SHP77 treated with DMSO at 0.1 percent for 48 hours (cell line): ENCODE data around the gene KCNK10.

Experiments
- DNase-seq: peaks from one replicate; lab custom pipeline; 2025; lab: John Stamatoyannopoulos, UW

Gene KCNK10

DNA sequence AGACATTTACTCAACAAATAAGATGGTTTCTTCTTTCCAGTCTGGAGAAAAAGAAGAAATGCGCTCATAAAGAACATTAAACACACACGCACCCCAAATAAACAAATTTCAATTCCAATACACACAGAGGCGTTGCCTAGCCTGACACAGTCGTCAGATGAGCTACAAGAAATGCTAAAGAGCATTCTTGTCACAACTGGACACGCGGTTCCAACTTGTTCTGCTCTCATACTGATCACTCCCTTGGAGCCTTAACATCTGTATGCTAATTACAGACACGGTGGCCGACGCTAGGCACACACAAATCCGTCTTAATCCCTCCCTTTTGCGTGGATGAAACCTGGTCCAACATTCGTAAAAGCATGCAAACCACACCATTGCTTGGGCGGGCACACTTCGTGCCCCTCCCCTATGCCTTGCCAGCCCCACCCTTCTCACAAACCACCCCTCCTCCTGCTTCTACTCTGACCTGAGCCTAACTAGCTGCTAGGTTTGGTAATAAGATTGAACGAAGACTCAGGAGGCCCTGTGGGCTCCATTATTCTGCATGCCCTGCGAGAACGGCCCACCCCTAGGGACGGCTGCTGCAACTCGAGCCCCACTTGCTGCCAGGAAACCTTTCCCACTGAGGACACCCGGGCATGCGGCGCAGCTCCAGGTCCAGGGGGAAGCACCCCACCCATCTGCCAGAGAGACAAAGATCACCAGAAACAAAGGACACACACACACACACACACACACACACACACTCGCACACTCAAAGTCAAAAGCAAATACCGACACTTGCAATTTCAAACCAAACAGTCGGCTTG is 1.2 kb downstream of the KCNK10 start:
- peak; percentile 69 for DNase-seq

DNA sequence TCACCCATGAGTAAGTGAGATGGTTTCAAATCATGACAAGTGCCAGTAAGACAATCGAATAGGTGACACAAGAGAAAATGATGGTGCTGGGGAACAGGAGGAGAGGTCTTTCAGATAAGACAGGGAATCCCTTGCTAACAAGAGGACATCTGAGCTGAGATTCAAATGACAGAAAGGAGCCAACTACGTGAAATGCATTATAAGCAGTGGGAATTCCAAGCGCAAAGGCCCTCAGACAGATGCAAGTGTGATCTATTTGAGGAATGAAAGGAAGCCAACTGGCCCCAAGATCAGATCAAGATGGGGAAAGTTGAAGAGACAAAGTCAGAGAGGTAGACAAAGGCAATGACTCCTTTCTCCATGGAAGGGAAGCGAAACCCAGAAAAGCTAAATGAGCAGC is 4.7 kb downstream of the KCNK10 start:
- DNase-seq: no peak

DNA sequence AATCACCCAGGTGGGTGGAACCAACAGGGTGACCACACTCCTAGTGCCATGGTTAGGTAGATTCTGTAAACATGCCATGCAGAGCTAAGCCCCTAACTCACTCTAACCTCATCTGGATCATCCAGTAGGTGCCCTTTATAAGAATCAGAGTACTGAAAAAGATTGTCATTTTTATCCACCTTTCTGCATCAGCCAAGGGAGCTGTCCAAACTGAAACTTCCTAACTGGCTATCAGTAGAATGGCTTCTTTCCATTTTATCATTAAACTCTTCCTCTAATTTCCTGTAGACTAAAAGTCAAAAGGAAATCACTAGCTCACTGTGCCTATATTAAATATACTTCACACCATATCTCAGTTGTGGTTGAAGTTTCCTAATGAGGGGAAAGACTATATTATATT is 6.5 kb downstream of the KCNK10 start:
- no peak for DNase-seq

DNA sequence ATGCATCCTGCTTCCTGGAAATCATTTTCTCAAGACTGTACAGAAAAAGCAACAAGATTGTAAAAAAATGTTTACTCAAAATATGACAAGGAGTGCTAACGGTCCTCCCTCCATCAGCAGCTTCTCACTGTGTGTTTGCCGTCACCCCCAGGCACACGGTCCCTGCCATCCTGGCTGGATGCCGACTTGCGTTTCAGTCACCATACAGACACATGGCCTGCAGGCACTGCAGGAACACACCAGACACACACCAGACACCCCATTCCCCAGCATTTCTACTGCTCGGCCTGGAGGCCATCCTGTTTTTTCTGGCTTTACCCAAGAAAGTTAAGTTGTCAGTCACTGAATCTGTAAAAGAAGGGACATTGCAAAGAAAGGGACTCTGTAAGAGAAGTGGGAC is 10.8 kb downstream of the KCNK10 start:
- no peak for DNase-seq

DNA sequence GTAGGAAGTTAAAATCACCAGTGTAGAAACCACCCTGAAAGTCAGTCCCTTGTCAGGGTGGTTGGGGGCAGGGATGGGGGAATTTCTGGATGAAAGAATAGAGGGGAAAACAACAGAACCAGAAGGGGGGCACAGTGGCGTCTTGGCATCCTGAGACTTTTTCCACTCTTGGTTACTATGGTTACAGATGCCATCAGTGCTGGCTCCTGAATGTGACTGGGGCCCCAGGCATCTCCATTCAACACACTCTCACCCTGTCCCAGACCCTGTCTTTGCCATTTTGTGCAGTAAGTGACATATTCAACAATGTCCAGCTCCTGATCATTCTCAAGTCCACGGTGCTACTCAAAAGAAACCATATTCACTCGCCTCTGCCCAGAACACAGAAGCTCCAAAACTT is 11.3 kb downstream of the KCNK10 start:
- no peak for DNase-seq

DNA sequence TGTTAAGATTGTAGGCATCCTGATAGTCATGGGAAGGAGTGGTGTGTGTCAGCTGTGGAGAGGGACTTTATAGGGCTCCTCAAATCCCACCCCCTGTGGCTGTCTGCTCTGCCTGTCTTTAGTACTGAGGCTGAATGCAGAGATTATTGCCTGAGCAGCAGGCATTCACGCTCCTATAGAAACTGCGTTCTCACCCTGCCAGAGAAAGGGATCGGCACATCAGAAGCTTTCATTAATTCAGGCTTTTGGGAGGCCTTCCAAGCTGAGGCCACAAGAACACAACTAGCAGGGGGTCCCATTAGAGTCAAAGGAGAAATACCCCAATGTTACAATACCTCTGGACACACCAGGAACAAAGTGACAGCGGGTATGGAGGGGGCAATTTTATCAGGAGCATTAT is 12.6 kb downstream of the KCNK10 start:
- no peak for DNase-seq

DNA sequence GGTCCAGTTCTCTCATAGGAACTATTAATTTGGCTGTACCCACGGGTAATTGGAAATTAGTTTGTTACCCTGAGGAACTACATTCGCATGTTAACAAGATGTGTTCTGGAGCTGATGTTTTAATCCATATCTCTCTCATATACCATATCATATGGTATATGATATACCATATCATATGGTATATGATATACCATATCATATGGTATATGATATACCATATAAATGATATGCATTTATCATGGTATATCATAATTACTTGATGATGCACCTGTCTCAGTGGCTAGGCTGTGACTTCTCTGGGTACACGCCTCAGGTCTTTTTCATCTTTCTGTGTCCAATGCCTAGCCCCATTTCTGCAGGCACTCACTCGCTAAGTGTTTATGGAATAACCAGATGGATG is 13.0 kb downstream of the KCNK10 start:
- no peak for DNase-seq

DNA sequence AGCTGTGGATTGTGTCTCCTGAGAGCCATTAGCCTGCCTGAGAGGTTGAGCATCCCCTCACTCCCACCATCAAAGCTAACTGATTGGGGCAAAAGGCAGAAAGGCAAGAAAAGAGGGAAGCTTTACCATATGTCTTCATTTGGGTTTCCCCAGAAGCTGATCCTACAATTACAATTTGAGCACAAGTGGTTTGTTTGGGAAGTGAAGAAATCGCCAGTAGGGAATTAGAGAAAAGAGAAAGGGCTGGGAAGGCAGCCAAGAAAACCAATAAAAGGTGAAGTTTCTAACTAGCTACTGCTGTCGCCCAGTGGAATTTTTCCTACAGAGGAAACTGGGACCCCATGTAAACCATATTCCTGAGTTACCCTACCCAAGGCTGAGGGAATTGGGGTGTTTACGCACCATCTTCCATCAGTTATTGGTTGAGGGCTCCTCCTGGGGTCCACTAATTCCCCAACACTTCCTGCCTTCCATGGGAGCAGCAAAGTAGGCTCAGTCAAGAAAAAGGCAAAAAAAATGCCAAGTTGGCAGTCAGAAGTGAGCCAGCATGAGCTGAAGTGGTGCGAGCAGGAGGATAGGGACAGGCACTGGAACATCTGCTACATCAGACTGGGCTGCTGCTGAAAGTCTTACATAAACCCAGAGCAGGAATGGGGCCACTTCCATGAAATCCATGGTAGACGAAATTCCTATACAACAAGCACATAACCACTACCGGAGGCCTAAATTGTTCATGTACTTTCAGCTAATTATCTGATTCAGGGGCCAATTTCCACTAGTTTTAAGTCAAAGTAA is 17.3 kb downstream of the KCNK10 start:
- no peak for DNase-seq

DNA sequence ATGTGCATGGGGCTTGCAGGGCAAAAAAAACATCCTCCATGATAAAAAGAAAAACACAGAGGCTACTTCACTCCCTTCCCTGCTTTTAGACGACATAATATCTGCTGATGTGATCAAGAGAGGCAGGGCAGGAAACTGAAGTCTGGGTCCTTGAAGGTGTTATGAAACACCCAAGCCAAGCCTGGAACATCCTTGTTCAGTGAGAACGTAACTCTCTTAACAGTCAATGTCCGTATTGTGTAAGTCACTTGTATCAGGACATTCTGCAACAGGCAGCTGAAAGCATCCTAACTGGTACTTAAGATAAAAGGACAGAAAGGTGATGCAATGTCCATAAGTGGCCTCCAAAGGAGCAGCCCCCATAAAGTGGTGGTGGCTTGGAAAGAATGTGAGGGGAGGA is 20.0 kb downstream of the KCNK10 start:
- DNase-seq: no peak

DNA sequence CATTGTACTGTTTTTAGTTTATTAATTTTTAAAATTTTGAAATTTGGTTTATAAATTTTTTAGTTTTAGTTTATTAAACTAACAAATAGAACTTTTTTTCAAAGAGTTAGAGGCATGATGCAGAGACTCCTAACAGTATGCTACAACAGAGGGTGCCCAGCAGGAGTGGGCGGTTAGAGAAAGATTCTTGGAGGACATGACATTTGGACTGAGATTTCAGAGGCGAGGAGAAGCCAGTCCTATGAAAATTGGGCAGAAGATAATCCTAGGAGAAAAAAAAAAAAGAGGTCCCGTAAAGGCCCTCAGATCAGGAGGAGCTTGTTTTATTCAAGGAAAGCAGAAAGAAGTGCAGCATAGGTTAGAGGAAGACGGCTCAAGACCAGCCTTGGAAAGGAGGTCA is 21.7 kb downstream of the KCNK10 start:
- DNase-seq: no peak

DNA sequence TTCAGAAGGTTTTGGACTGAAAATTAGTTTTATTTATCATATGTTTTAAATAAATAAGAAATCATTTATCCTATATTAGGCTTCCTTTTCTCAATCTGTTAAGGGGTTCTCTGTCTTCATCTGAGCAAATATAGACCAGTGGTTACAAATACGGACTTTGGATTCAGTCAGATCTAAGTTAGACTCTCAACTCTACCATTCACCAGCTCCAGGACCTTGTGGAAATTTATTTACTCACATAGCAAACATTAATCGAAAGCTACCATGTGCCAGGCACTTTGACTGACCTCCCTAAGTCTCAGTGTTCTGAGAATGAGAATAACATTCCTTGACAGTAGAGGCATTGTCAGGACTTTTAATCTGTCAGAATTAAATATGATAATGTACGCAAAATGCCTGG is 22.3 kb downstream of the KCNK10 start:
- no peak for DNase-seq

DNA sequence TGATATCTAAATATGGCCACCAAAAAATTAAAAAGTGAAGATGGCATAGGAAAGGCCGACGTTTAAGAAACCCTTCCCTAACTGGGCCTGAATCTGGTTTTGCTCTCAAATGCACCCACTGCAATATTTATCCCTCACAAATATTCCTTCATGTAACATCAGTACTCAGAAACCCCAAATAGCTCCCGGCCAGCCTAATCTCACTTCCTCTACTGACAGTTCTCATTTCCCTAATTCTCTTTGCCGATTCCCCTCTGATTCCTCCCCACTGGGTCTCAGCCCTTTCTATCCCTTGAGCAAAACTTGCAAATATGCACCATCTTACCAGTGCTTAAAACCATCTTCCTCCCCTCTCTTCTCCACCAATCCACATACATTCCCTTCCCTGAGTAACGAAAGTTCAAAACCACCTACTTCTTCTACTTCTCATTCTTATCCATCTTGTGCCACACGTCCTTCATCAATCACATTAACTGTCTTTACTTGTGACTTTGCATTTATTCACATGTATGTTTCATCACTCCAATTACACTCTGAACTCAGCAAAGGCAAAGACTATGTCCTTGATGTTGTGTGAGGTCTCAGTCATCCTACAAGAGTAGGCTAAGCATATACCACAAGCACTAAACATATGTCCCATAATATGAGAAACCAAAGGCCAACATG is 23.1 kb downstream of the KCNK10 start:
- no peak for DNase-seq

DNA sequence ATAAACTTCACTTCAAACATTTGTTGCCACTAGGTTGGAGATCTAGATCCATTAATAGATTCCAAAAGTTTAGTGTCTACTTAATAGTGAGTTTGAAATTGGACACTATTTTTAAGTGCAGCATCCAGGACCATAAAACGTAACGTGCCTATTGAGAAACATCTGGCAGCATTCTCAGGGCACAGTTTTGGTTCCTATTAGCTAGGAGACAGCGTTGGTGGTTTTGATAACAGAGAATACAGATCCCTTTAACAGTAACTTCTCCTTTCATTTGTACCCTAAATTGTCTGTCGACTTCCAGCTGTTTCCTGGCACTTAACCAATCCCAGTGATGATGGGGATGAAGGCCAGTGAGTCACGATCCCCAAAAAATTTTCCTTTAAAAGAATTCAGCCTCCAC is 25.8 kb downstream of the KCNK10 start:
- DNase-seq: no peak

DNA sequence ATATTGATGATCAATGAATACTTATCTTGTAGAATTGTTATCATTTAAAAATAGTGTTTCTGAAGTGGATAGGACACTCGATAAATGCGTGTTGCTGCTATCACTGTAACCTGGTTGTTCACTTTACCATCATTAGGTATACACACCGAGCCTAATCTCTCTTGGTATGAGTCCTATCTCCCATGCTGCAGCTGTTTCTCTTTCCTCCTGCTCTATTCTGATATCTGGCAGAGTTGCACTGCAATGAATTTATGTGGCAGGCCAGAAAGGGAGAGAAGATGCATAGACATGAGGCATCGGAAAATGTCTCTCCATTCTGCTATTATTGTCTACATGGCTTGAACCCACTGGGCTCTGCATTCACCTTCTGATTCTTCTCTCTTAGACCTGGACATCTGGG is 26.7 kb downstream of the KCNK10 start:
- no peak for DNase-seq

DNA sequence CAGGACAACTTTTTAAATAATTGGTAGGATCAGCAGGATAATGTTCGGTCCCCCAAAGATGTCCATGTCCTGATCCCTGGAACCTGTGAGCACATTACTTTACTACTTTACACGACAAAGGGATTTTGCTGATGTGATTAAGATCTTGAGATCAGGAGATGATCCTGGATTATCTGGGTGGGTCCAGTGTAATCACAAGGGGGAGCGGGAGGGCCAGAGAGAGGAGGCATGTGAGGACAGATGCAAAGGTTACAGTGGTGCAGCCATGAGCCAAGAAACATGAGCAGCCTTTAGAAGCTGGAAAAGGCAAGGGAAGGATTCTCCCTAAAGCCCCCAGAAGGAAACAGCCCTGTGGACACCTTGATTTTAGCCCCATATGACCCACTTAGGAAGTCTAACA is 33.1 kb downstream of the KCNK10 start:
- no peak for DNase-seq

DNA sequence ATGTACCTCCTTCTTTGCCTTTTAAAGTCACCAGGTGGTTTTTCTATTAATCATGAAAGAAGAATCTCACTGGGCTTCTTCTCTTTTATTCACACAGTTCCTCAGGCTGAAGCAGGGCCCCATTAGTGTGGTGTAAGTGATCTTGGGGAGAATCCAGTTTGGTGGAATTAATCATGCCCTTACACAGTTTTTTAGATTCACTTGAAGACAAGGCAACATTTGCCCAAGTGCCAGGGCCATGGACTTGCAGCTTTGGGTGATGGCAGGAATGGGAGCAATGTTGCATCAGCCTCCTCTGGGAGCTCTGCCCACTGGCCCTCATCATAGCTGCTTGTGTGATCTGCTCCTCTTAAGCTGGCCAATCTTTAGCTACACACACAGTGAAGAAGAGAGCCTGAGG is 33.8 kb downstream of the KCNK10 start:
- no peak for DNase-seq

DNA sequence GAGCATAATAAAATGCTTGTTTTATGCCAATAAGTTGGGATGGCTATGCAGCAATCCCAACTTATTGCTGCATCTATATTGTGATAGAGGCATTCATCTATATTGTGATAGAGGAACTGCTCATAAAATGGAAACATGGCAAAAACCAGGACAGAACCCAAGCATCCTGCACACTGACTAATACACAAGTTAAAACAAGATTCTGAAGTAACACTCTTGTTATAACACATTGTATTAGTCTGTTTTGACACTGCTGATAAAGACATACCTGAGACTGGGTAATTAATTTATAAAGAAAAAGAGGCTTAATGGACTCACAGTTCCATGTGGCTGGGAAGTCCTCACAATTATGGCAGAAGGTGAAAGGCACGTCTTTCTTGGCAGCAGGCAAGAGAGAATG is 36.8 kb downstream of the KCNK10 start:
- no peak for DNase-seq

DNA sequence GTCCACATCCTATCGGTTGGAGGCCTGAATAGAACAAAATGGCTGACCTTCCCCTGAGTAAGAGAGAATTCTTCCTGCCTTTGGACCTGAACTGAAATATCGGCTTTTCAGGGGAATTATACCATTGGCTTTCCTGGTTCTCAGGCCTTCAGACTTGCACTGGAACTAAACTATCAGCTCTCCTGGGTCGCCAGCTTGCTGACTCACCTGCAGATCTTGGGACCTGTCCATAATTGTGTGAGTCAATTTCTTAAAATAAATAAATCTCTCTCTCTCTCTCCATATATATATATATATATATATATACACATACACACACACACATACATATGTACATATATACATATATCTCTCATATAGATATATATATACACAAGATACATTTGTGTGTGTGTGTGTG is 41.6 kb downstream of the KCNK10 start:
- DNase-seq: no peak

DNA sequence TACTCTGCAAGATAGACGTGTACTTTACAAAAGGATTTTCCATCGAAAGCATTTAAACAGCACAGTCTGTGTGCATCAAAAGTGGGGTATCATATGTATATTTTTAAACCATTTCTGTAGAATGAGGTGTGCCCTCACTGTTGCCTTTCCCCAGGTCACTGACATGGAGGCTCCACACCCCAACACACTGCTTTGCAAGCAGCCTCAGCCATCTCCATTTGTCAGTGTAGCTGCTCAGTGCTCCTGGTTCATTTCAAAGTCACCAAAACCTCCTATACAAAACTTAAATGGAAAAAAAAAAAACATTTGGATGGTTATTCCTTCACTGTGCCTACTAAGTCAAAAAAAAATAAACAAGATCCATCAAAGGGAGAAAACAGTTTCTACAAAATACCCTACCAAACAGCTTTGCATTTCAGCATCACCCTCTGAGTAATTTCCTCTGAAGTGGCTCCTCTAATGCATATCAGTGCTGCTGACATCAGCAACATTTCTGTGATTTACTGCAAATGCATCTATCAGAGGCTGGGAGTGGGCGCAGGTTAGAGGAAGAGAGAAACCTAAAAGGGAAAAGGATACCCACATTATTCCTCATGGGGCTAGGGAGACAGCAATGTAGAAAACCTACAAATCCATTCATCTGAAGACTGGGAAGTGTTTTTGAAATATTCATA is 46.0 kb downstream of the KCNK10 start:
- no peak for DNase-seq

DNA sequence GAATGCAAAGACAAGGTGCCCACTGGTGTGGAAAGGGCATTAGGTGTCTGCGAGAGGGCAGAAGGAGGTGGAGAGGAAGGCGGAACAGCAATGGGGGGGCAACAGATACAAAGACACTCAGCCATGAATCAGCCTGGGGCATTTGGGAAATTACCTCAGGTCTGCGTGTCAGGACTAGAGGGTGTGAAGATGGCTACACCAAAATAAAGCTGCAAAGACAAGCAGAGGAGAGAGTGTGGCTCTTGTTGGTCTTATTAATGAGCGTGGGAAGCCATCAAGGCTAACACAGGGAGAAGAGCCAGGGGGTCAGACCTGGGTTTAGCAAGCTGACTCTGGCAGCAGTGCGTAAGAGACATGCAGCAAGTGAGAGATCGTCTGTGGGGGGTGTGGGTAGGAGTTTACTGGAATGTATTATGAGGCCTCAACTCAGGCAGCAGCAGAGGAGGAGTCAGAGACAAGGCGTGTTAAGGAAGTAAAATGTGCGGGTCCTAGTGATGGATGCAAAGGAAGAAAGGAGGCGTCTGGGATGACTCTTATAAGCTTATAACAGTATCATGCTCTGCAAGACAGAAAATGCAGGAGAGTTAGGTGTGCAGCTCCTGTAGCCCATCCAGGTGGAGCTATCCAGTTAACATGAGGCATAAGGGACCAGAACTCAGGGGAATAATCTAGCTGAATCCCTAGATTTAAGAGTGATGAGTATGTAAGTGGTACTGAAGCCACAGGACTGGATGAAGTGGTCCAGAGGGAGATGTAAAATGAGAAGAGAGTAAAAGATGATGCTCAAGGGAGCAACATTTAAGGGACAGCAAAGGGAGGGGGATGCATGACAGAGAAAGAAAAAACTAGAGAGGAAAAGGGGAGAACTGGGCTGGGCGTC is 50.4 kb downstream of the KCNK10 start:
- DNase-seq: no peak

DNA sequence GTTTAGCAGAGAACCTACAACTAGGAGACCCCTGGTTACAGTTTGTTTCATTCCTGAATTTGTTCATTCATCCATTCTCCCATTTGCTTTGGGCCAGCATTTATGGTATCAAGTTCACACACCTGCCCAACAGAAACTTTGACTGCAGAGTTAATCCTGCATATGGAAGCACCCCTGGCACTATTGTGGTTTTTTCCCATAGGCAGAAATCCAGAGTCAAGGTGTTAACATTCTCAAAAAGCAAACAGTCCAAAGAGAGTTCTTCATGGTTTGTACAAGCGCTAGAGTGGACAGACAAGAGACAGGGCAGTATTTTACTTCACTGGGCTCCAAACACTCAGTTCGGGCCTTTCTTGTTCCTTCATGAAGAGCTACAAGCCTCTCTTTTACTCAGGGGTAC is 51.9 kb downstream of the KCNK10 start:
- no peak for DNase-seq

DNA sequence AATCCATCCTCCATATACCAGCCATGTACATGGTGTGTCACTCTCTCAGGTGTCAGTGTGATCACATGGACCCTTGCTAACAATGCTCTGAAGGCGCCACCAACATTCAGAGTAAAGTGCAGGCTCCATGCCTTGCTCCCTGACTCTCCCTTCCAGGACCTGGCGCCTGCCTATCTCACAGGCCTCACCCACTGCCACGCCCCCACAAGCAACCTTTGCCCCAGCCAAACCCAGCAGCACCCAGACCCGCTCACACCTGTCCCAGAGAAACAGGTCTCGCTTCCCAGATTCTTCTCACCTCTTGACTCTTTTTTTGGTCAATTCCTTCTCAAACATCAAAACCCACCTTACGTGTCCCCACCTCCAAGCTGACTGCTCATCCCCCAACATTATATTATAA is 52.3 kb downstream of the KCNK10 start:
- no peak for DNase-seq
